HCT116 (cell line): Measurements from ENCODE around the gene TJP3.

Experiments used
- CTCF ChIP-seq, 3 experiments: fragments of 200-600 bp in 1 of 3; sonication (generic) in 1 of 3; IDR thresholded peaks in 2 of 3; conservative IDR thresholded peaks in 1 of 3; 2 replicates each; pipeline ENCODE4 v1.5.1; 2012 to 2017; ENCODE audit warnings: low read depth in 2 of 3, low read length in 2 of 3, antibody characterized with exemption in 1 of 3, borderline replicate concordance in 1 of 3, control low read depth in 1 of 3, mild to moderate bottlenecking in 1 of 3, mixed read lengths in 1 of 3, mixed run types in 1 of 3, moderate library complexity in 1 of 3; ENCODE audit not compliant: insufficient read depth in 1 of 3
- EGR1 ChIP-seq: IDR thresholded peaks from 2 replicates; pipeline ENCODE4 v1.6.1; 2012; ENCODE audit warnings: low read depth
- FOSL1 ChIP-seq: IDR thresholded peaks from 2 replicates; pipeline ENCODE4 v1.6.1; 2012; ENCODE audit warnings: low read depth
- POLR2A ChIP-seq: IDR thresholded peaks from 2 replicates; pipeline ENCODE4 v1.7.0; 2011; ENCODE audit warnings: borderline replicate concordance; ENCODE audit not compliant: insufficient read depth, insufficient read length; ENCODE audit errors: extremely low read depth
- TF ChIP-seq, protein P1 (sequence below): IDR thresholded peaks from 2 replicates; pipeline ENCODE4 v1.6.1; 2011; ENCODE audit warnings: mild to moderate bottlenecking, low read length, moderate library complexity; ENCODE audit not compliant: insufficient replicate concordance; ENCODE audit errors: extremely low read depth

DNA sequence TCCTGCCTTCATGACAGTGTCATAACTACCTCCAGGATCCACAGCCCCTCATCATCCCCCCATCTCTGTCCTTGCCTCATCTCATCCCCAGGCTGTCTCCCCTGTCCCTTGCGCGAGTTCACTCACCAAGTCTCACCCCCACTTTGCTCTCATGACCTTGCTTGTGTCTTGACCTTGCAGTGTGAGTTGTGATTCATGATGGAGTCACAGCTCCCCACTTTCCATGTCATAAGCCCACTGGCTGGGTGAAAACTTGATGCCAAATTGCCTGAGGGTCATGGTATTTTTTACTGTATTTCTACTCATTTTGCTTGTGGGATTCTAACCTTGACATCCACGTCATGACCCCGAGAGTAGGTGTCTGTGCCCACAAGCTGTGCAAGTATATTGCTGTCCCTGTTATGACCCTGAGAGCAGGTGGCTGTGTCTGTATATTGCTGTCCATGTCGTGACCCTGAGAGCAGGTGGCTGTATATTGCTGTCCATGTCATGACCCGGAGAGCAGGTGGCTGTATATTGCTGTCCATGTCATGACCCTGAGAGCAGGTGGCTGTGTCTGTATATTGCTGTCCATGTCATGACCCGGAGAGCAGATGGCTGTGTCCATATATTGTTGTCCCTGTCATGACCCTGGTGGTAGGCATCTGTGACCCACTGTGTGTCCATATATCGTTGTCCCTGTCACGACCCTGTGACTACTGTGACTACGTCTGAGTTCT lies 29.5 kb downstream of the TJP3 start:
- TF ChIP-seq, protein P1, sequence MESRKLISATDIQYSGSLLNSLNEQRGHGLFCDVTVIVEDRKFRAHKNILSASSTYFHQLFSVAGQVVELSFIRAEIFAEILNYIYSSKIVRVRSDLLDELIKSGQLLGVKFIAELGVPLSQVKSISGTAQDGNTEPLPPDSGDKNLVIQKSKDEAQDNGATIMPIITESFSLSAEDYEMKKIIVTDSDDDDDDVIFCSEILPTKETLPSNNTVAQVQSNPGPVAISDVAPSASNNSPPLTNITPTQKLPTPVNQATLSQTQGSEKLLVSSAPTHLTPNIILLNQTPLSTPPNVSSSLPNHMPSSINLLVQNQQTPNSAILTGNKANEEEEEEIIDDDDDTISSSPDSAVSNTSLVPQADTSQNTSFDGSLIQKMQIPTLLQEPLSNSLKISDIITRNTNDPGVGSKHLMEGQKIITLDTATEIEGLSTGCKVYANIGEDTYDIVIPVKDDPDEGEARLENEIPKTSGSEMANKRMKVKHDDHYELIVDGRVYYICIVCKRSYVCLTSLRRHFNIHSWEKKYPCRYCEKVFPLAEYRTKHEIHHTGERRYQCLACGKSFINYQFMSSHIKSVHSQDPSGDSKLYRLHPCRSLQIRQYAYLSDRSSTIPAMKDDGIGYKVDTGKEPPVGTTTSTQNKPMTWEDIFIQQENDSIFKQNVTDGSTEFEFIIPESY: no peak
- TF ChIP-seq CTCF (IDR thresholded peaks at IDR 0.05 in 2 of 3, conservative IDR thresholded peaks at IDR 0.05 in 1 of 3; ENCODE audit: borderline replicate concordance in 1 of 3, insufficient read depth in 1 of 3, low read depth in 2 of 3, low read length in 2 of 3) (no peak), EGR1 (no peak), FOSL1 (no peak), POLR2A (no peak)
